Stimulated activated CD4-positive, alpha-beta T cell treated with anti-CD3 and anti-CD28 coated beads, Interleukin-15, amount 100 ng/mL, for 1 hour (primary cell): ENCODE data around the gene SIRPB2.

Experiments used
- DNase-seq, 2 donors: peaks; one replicate each; pipeline ENCODE4 v3.0.0-alpha.2; 2020; ENCODE audit warnings: low read depth in 1 of 2, low spot score in 1 of 2

The SIRPB2 gene

GRCh38 chr20:1472556-1473245 is 18.5 kb downstream of the SIRPB2 start:
- no peak for DNase-seq

- no peak for DNase-seq
Observed at GRCh38 chr20:1471242-1471641, 20.0 kb downstream of the SIRPB2 start.

DNA sequence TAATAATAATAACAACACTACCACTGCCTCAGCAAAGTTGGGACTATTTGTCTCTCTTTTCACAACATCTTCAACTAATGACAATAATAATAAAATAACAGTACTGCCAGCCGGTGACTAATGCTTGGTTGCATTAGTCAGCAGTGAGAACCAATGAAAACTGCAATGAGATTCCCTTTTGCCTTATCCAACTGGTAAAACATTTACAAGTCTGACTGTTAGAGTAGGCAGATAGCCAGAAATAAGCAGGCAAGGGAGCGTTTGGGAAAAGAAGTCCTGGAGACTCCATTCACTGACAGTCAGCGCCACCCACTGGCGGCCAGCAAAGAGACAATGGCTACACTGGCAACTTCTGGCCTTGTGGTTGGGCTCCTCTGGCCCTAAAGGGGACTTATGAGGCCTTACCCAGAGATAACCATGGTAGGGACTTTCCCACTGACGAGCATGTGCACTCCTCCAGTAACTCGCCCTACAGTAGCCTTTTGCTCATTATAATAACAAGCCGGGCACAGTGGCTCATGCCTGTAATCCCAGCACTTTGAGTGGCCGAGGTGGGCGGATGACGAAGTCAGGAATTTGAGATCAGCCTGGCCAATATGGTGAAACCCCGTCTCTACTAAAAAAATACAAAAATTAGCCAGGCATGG is 21.2 kb downstream of the SIRPB2 start:
- DNase-seq, result no peak

DNA sequence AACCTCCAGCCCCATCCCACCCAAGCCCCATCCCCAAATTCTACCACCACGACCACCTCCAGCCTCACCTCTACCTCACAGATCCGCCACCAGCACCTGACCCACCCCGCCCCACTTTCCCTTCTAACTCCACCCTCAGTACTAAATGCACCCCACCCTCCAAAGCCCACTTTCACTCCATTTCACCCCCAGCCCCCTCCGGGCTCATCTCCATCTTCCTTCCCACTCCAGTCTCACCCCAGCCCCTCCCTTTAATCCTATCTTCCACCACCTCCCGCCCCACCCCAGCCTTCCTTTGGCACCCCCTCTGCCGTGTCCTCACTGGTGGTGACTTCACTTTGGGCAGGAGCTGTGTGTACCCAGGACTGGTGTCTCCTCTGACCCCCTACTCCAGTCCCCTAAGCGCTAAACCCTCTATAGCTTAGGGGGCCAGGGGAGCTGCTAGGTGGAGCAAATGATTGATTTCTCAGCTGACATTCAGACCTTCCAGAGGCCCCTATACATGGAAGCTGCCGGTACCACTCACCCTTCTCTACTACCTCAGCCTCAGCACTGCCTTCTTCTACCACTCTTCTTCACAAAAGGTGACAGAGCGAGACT is 21.8 kb downstream of the SIRPB2 start:
- DNase-seq, result no peak

GRCh38 chr20:1468117-1468624 is 23.0 kb downstream of the SIRPB2 start:
- no peak for DNase-seq

GRCh38 chr20:1467355-1468116 is 23.7 kb downstream of the SIRPB2 start:
- DNase-seq, result no peak

DNA sequence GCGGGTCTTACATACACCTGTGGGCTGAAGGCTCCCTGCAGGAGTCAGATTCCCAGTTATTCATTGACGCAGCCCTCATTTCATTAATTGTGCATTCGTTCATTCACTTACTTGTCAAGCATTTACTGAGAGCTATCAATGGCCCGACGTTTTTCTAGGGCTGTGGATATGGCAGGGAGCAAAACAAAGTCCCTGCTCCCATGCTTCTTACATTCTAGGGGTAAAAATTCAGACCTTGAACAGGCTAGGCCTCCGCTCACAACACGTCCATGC is 24.2 kb downstream of the SIRPB2 start:
- no peak for DNase-seq

- DNase-seq, result peak; percentile 98
Observed at GRCh38 chr20:1466211-1467081, 24.8 kb downstream of the SIRPB2 start, which contains the start of gene NSFL1C. NSFL1C (minus strand) TSS chr20:1466849; CDS start chr20:1466824, 25 bp downstream.

DNA sequence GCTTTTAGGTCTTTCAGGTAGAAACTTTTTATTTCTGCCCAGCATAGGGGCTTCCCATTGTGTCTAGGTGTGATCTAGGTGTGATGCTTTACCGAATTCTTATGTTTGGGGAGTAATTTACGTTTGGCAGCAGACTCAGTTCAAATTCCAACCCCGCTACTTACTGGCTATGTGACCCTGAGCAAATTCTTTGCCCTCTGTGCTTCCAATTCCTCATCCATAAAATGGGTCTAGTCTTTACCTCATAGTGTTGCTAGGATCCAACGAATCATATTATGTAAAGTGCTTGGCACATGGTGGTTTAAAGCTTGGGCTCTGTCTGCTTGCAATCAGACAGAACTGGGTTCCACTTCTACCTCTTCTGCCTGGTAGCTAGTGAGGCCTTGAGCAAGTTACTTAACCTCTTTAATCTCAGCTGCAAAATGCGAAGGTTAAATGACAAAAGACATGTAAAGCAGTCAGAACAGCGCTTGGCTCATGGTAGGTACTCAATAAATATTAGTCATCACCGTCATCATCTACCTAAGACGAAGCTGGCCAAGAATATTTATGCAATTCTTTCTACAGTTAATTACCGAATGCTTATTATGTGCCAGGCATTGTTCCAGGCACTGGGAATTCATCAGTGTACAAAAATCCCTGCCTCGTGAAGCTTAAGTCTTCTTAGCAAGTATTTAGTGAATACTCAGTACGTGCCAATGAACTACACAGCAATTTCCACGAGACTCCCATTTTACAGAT is 25.6 kb downstream of the SIRPB2 start:
- DNase-seq, result no peak

- no peak for DNase-seq
Observed at GRCh38 chr20:1463971-1464570, 27.1 kb downstream of the SIRPB2 start.

- DNase-seq, result no peak
Observed at GRCh38 chr20:1462834-1463233, 28.4 kb downstream of the SIRPB2 start.

GRCh38 chr20:1462001-1462400 is 29.2 kb downstream of the SIRPB2 start:
- no peak for DNase-seq

- no peak for DNase-seq
Observed at GRCh38 chr20:1460275-1460674, 30.9 kb downstream of the SIRPB2 start.

- no peak for DNase-seq
Observed at GRCh38 chr20:1457992-1458391, 33.2 kb downstream of the SIRPB2 start.

GRCh38 chr20:1456300-1456699 is 34.9 kb downstream of the SIRPB2 start:
- no peak for DNase-seq

GRCh38 chr20:1450926-1451491 is 40.2 kb downstream of the SIRPB2 start:
- DNase-seq, result no peak

DNA sequence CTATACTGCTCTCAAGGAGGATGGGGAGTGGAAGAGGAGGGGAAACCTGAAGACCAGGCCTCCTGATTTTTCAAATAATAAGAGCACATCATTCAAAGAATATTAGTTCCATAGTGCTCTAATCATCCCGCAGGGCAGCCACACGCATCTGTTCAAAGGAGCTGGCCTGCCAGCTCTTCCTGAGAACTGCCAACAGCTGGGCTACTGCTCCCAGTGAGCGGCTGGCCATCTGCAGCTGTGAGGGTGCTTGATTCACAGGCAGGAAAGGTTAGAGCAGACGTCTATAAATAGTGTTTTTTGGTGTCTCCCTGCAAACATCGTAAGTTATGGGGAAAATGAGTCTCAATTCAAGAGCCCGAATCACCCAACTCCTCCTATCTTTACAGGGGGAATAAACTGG is 41.9 kb downstream of the SIRPB2 start:
- DNase-seq, result no peak

- DNase-seq, result no peak
Observed at GRCh38 chr20:1448081-1448620, 43.1 kb downstream of the SIRPB2 start.

DNA sequence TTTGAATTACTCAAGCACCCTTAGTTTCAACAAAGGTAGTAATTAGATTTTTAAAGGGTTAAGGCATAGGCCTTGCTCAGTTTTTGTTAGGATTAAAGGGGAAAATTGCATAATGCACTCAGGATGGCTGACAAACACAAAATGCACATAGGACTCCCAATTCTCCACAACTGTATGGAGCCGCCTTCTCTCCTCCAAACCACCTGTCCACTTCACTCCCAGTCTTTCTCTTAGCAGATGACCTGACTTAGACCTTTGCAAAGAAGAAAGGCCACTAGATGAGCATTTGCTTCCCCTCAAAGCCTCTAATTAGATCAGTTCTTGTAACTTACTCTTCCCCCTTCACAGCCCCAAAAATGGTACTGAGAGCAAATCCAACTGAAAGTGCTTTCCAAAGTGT is 44.7 kb downstream of the SIRPB2 start:
- DNase-seq, result no peak
